PC-9 (cell line): ENCODE data around the gene CEP55. TPM values are rescaled to one million over a fixed set of nuclear protein-coding genes. Genes with fewer than 3 reads are reported as not detected.

ENCODE experiments used
- BruUV-seq: library from RNA; stranded (reverse); fragments of 400-500 nt; replicated peaks from 2 replicates; lab custom pipeline; 2021; lab: Mats Ljungman, UMichigan
- CTCF ChIA-PET: fragments of 300-600 bp; sonication (Branson Sonifier 250); formaldehyde crosslinking; loops from one replicate; lab custom pipeline; 2022; ENCODE audit warnings: antibody characterized with exemption; lab: Charles Lee
- POLR2A ChIA-PET: fragments of 300-600 bp; sonication (Branson Sonifier 250); formaldehyde crosslinking; loops from one replicate; lab custom pipeline; 2022; ENCODE audit warnings: antibody characterized with exemption; ENCODE audit not compliant: unreplicated experiment; lab: Charles Lee
- DNase-seq, 2 experiments: peaks; one replicate each; pipeline versions ENCODE4 v3.0.0 to v3.0.0-alpha.2; 2015 to 2022; ENCODE audit warnings: mixed read lengths in 1 of 2
- H2AFZ ChIP-seq: fragments of 200-600 bp; sonication (generic); 2 replicates; pipeline ENCODE4 v1.8.1; 2017; ENCODE audit warnings: antibody characterized with exemption
- H3F3A ChIP-seq: fragments of 200-600 bp; sonication (generic); 2 replicates; pipeline ENCODE4 v1.8.1; 2017; ENCODE audit warnings: antibody characterized with exemption, mild to moderate bottlenecking, low read depth; ENCODE audit not compliant: insufficient read depth
- H3K27ac ChIP-seq: fragments of 200-600 bp; sonication (generic); 2 replicates; pipeline ENCODE4 v1.6.1; 2016; ENCODE audit warnings: mixed run types
- H3K27me3 ChIP-seq: fragments of 200-600 bp; sonication (generic); 2 replicates; pipeline ENCODE4 v1.6.1; 2016; ENCODE audit warnings: low read depth, mixed run types; ENCODE audit not compliant: insufficient read depth
- H3K36me3 ChIP-seq: fragments of 200-600 bp; sonication (generic); 2 replicates; pipeline ENCODE4 v1.6.1; 2016; ENCODE audit warnings: low read depth, mixed run types
- H3K4me1 ChIP-seq: fragments of 200-600 bp; sonication (generic); replicated peaks from 2 replicates; pipeline ENCODE4 v1.6.1; 2016; ENCODE audit warnings: mixed run types; ENCODE audit not compliant: insufficient read depth
- H3K4me2 ChIP-seq: fragments of 200-600 bp; sonication (generic); 2 replicates; pipeline ENCODE4 v1.6.1; 2017; ENCODE audit warnings: mixed run types
- H3K4me3 ChIP-seq: fragments of 200-600 bp; sonication (generic); 2 replicates; pipeline ENCODE4 v1.6.1; 2016; ENCODE audit warnings: mixed run types
- H3K79me2 ChIP-seq: fragments of 200-600 bp; sonication (generic); 2 replicates; pipeline ENCODE4 v1.6.1; 2017; ENCODE audit warnings: low read depth, mixed run types
- H3K9me2 ChIP-seq: fragments of 200-600 bp; sonication (generic); 2 replicates; pipeline ENCODE4 v1.8.1; 2017; ENCODE audit warnings: mild to moderate bottlenecking; ENCODE audit not compliant: insufficient read depth
- H3K9me3 ChIP-seq: fragments of 200-600 bp; sonication (generic); 2 replicates; pipeline ENCODE4 v1.8.1; 2016; ENCODE audit warnings: low read depth; ENCODE audit not compliant: insufficient read depth
- H4K20me1 ChIP-seq: fragments of 200-600 bp; sonication (generic); 2 replicates; pipeline ENCODE4 v1.8.1; 2017; ENCODE audit not compliant: insufficient read depth
- CTCF ChIP-seq: fragments of 200-600 bp; sonication (generic); conservative IDR thresholded peaks from 2 replicates; pipeline ENCODE4 v1.6.1; 2017; ENCODE audit warnings: mixed run types, antibody characterized with exemption, mild to moderate bottlenecking, moderate library complexity
- EZH2 ChIP-seq: fragments of 200-600 bp; sonication (generic); IDR thresholded peaks from 2 replicates; pipeline ENCODE4 v1.8.0; 2017; ENCODE audit warnings: antibody characterized with exemption, low read depth
- intact Hi-C: fragments of 100-400 bp; cut with micrococcal nuclease; formaldehyde crosslinking; loops from one replicate; pipeline ENCODE4 v1.10.0; 2022; ENCODE audit not compliant: unreplicated experiment
- total RNA-seq: library from RNA; stranded (reverse); gene quantifications from 2 replicates; pipeline ENCODE4 v1.2.3, GENCODE V29; 2021

Gene CEP55
- total RNA-seq, 1 experiment from 2014 or later = 38.9 TPM

GRCh38 chr10:93468461-93469213 is 27.8 kb upstream of the CEP55 start:
- Histone ChIP-seq H3K79me2 (peaks cover 52% of the 10 kb centered on the region), H3K4me2 (peak overlapping the region; percentile 68), H3K4me1 (peaks cover 47% of the 10 kb centered on the region), H3K9me3 (no peaks in the 10 kb centered on the region), H3K36me3 (no peaks in the 10 kb centered on the region), H3K27ac (peak overlapping the region; percentile 97), H3K4me3 (peak overlapping the region; percentile 38; the same call in 1 of the 2 replicates), H2AFZ (no peak overlapping the region), H3K27me3 (no peaks in the 10 kb centered on the region), H3F3A (peaks cover 55% of the 10 kb centered on the region), H4K20me1 (no peaks in the 10 kb centered on the region), H3K9me2 (no peaks in the 10 kb centered on the region)
- POLR2A ChIA-PET = interaction anchor here (0.6 to 1.1 kb wide), 5 partner anchors 9 to 48 kb away, joined by 4 to 12 read pairs (median 6); no protein-coding TSS in a partner anchor
- CTCF ChIA-PET = no interaction called here
- DNase-seq = peak; percentile 63 to 80
- intact Hi-C loops = no loop called here
- TSS peak; percentile 45 for BruUV-seq
- TF ChIP-seq CTCF (no peak), EZH2 (no peak)

- Histone ChIP-seq H4K20me1 (no peaks in the 10 kb centered on the region), H3K27ac (peak overlapping the region; percentile 97), H2AFZ (no peak overlapping the region), H3K4me2 (peak overlapping the region; percentile 68), H3K4me1 (peaks cover 55% of the 10 kb centered on the region), H3K27me3 (no peaks in the 10 kb centered on the region), H3K79me2 (peaks cover 52% of the 10 kb centered on the region), H3K9me3 (no peaks in the 10 kb centered on the region), H3K36me3 (no peaks in the 10 kb centered on the region), H3K4me3 (no peak overlapping the region), H3K9me2 (no peaks in the 10 kb centered on the region), H3F3A (peaks cover 55% of the 10 kb centered on the region)
- TF ChIP-seq EZH2 = no peak
- TF ChIP-seq CTCF = no peak
- DNase-seq = no peak
- ChIA-PET POLR2A (interaction anchor here (0.6 kb wide), 1 partner anchor 10 kb away, joined by 12 read pairs; no protein-coding TSS in a partner anchor), CTCF (no interaction called here)
- intact Hi-C loops = no loop called here
- BruUV-seq = no TSS peak
Measured at GRCh38 chr10:93469454-93469853, 27.0 kb upstream of the CEP55 start.

GRCh38 chr10:93471110-93471651 is 25.2 kb upstream of the CEP55 start:
- Histone ChIP-seq H2AFZ (no peak overlapping the region), H4K20me1 (no peaks in the 10 kb centered on the region), H3K27me3 (no peaks in the 10 kb centered on the region), H3K4me3 (0 out of 2 replicates have a peak overlapping the region, but pooled peaks have one; percentile 8), H3K9me2 (no peaks in the 10 kb centered on the region), H3K9me3 (no peaks in the 10 kb centered on the region), H3K4me2 (peak overlapping the region; percentile 49; the same call in 1 of the 2 replicates), H3K79me2 (peaks cover 54% of the 10 kb centered on the region), H3F3A (peaks cover 60% of the 10 kb centered on the region), H3K36me3 (no peaks in the 10 kb centered on the region), H3K4me1 (peaks cover 70% of the 10 kb centered on the region), H3K27ac (peak overlapping the region; percentile 97)
- ChIA-PET POLR2A (interaction anchor here (0.7 to 1.2 kb wide), 5 partner anchors 11 to 1936 kb away, joined by 4 to 16 read pairs (median 11); partner anchors contain the start of gene MYOF), CTCF (interaction anchor here (0.6 to 1.2 kb wide), 3 partner anchors 11 to 34 kb away, joined by 3 to 5 read pairs (median 4); partner anchors contain the start of gene MYOF)
- TF ChIP-seq CTCF = no peak
- TF ChIP-seq EZH2 = no peak
- intact Hi-C loops = no loop called here
- DNase-seq = peak in 1 of 2 experiments; percentile 81
- BruUV-seq = no TSS peak
